GM18951 (cell line): ENCODE data around the gene OPRD1.
"Not testable (repeated sequence)": the region's sequence is repeated elsewhere in the genome, so short reads cannot be mapped to it uniquely, and the experiment has no call there.

Experiments used
- POLR2A ChIP-seq: IDR thresholded peaks from 4 replicates; pipeline ENCODE4 v1.6.1; 2011; ENCODE audit warnings: mild to moderate bottlenecking; ENCODE audit not compliant: insufficient read length, insufficient read depth; ENCODE audit errors: extremely low read depth
- in situ Hi-C: fragments of 300-500 bp; cut with MboI; formaldehyde crosslinking; loops from one replicate; pipeline ENCODE4 v1.12.0; 2022; ENCODE audit warnings: low sequenced_read_pairs, mixed read lengths, inconsistent platforms; ENCODE audit not compliant: unreplicated experiment

Gene OPRD1

DNA sequence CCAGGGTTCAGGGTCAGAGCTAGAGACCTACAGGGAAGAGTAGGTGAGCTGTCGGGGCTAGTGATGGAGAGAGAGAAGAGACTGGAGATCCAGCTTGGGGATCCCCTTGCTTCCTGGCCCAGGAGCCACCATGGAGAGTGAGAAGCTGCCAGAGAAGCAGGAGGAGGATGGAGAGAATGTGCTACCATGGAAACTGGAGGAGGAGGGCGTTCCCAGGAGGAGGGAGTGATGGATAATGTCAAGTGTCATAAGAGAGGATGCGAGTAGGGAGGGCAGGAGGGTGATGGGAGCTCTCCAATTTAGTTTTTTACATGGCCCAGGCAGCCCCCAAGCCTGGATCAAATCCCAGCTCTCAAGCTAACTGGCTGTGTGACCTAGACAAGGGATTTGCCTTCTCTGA lies 55.9 kb downstream of the OPRD1 start:
- TF ChIP-seq POLR2A = no peak
- in situ Hi-C loops = no loop called here

DNA sequence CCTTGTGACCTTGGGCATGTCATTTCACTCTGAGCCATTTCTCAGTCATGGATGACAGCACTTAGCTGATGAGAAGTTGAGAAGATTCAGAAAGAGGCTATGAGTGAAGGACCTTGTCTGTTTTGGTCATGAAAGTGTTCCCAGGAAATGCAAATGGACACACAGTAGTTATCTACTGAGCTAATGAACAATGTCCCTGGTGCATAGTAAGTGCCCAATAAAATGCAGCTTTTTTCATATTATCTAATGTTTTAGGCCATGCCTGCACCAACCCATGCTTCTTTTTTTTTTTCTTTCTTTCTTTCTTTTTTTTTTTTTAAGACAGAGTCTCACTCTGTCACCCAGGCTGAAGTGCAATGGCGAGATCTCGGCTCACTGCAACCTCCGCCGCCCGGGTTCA lies 58.0 kb downstream of the OPRD1 start:
- in situ Hi-C loops = loop anchor here (5.0 kb wide), 1 partner anchor 83 kb away; no protein-coding TSS in a partner anchor
- no peak for TF ChIP-seq POLR2A

DNA sequence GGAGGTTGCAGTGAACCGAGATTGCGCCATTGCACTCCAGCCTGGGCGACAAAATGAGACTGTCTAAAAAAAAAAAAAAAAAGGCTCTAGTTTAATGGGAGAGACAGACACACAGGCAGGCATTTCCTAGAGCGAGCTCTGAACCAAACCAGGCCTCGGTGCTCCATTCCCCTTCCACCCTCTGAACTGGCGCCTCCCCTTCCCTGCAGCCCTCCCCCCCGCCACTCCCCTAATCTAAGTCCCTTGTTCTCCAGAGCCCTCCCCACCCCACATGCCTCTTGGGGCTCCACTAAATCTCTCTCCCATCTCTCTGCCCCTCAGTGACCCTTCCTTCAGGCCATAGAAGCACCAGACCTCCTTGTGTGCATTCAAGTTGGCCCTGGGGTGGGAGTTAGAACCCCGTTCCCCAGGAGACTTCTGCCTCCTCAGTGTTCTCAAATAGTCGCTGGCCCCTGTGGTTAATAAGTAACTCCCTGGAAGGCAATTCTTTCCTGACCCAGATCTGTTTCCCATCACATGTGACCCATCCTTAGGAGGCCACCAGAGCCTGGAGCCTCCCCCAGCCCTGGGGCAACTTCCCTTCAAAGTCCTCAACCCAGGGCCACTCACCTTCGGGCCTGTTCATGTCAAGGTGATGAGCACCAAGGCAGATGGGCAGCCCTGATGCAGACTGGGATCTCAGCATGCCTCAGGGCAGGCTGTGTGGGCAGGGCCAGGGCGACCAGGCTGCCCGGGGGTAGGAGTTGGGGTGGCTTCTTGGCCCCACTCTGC lies 59.8 kb downstream of the OPRD1 start:
- in situ Hi-C loops = loop anchor here (5.0 kb wide), 1 partner anchor 85 kb away; no protein-coding TSS in a partner anchor
- TF ChIP-seq POLR2A = no peak

DNA sequence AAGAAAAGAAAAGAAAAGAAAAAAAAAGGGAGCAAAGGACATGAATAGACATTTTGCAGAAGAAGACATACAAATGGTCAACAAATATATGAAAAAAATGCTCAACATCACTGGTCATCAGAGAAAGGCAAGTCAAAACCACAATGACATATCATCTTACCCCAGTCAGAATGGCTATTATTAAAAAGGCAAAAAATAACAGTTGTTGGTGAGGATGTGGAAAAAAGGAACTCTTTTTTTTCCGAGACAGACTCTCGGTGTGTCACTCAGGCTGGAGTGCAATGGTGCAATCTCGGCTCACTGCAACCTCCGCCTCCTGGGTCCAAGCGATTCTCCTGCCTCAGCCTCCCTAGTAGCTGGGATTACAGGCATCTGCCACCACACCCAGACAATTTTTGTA lies 63.2 kb downstream of the OPRD1 start:
- in situ Hi-C loops = not testable (repeated sequence)

DNA sequence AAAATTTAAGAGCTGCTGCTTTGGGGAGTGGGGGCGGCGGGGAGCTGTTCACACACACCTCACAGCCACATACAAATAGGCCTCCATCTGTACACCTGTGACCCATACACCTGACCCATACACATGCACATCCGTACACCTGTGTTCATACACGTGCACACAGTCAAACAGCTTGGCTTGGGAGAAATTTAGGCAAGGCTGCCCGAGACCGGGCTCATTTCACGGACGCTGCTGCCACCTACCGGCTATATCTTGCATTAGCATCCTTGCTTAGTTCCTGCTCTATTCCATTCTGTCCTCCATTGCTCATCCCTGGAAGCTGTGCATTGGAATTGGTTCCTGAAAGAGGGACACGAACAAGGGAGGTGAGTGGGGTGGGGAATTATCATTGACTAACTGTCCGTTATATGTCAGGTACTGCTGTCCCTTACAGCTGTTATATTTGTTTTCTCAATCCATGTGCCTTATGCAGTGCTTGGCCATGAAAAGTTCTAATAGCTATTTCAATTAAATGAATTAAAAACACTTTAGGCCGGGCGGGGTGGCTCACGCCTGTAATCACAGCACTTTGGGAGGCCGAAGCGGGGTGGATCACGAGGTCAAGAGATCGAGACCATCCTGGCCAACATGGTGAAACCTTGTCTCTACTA lies 65.3 kb downstream of the OPRD1 start:
- in situ Hi-C loops = no loop called here
- no peak for TF ChIP-seq POLR2A

DNA sequence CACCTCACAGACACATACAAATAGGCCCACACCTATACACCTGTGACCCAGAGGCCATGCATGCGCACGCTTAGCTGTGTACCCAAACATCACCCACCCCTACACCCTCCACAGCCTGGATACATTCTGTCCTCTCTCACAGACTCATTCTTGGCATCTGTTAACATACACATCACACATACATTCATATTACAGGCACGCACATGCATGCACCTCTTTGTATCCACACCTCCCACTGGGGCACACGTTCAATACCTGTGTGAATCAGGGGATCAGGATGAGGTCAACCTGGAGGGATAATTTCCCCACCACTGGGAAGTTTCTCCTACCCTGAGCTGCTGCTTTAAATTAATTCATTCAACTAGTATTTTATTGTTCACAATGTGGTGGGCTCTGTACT lies 66.8 kb downstream of the OPRD1 start:
- in situ Hi-C loops = no loop called here
- no peak for TF ChIP-seq POLR2A

DNA sequence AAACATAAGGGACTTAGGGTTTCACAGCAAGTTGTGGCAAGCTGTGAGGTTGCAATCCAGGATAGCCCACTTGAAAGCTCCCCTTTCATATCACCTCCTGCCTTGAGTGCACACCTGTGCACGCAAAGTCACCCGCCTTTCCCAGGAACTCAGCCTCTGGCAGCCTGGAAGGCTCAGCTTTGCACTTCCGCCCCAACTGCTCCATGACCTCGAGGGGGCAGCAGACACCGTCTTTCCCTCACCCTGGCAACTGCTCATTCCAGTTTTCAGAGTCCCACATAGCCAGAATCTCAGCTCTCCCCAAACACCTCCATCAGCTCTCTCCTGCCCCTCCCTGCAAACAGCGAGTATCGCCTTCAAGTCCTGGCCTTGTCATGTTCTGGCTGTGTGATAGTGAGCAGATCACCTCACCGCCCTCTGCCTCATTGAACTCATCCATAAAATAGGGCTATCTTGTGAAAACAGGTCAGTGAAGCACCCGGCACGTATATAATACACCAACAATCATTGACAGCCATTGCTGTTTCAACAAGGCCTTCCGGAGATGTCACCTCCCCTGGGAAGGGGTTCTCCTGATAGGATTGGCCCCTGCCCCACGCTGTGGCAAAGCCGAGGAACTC lies 70.1 kb downstream of the OPRD1 start:
- in situ Hi-C loops = loop anchor here (5.0 to 10.0 kb wide), 2 partner anchors 150 to 313 kb away; no protein-coding TSS in a partner anchor
- no peak for TF ChIP-seq POLR2A

DNA sequence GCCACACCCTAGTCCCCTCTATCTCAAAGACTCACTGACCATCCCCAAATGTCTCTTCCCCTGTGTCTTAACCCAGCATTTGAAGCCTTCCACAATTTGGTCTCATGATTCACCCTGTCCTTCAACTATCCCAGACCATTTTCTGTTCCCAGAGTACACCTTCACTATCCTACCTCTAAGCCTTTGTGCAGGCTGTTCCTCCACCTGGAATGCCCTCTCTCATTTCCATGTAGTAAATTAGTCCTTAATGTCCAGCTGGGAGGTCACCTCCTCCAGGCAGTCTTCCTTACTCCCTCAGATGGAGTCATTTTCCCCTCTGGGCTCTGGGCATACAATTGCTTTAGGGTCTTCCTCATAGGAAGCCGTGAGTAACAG lies 71.3 kb downstream of the OPRD1 start:
- TF ChIP-seq POLR2A = no peak
- in situ Hi-C loops = loop anchor here (5.0 to 10.0 kb wide), 2 partner anchors 149 to 312 kb away; no protein-coding TSS in a partner anchor

DNA sequence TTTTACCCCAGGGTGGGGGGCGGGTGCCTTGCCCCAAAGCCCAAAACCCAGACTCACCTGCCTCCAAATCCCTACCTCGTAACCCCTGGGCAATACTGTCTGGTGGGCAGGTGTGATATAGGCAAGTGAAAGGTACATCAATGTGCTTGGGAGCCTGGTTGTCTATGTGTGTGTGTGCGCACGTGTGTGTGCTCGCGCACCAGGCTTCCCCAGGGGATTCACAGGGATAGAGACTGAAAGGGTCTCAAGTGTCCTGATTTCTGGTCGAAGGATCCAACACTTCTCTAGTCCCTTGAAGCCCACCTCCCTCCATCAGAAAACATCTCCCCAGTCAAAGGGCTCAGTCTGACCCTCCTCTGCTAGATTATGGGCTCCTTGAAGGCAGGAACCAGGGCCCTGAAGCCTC lies 73.5 kb downstream of the OPRD1 start:
- in situ Hi-C loops = loop anchor here (10.0 kb wide), 1 partner anchor 309 kb away; no protein-coding TSS in a partner anchor
- TF ChIP-seq POLR2A = no peak

DNA sequence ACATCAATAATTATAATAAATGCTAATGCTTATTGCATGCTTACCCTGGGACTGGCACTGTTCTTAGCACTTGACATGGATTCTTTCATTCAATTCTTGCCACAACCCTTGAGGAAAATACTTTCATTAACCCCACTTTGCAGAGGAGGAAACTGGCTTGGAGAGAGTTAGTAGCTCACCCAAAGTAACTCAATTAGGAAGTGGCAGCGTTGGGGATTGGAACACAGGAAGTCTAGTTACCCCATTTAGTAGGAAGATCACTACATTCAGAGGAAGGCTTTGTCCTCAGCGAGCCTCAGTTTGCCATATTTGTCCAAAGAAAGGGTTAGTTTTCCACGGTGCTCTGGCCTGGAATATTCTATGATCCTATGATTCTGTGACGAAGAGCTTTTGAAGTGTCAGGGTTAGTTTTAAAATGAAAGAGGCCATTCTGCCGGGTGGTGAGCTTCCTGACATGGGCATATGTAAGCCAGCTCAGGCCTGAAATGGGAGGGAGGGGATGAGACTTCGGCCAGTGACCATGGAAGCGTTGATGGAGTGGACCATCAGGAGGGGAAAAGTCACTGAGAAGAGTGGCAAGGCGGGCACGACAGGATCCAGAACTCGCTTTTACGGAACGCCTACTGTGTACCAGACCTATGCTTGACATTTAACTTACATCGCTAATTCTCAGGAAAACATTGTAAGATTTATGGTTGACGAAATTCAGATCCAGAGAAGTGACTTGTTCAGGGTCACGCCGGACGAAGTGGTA lies 74.2 kb downstream of the OPRD1 start:
- in situ Hi-C loops = loop anchor here (10.0 kb wide), 1 partner anchor 309 kb away; no protein-coding TSS in a partner anchor
- TF ChIP-seq POLR2A = no peak

DNA sequence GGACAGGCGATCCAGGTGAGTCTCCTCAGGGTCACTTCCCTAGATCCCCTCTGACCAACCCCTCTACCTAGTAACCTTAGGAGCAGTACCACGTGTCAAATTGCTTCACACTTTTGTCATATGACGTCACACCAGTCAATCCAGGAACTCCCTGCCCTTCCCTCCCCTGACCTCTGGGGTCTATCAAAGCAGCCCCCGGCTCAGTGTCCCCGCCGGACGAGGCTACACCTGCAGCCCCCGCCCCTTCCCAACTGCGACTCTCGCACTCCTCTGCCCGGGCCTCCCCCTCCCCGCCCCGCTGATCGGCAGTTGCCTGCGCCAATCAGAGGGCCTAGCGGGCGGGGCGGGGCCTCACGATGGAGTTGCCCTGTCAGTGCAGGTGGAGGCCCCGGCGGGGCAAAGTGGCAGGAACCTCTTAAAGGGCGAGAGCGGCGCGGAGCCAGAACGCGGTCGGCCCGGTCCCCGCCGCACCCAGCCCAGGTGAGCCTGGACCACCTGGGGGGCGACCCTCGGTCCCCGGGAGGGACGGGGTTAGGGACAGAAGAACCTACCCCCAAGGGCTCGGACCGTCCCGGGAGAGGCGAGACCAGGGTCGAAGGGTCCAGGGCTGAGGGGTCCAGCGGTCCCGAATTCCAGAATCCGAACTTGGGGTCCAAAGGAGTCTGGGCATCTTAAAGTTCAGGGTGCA lies 74.9 kb downstream of the OPRD1 start:
- peak; percentile 54 for TF ChIP-seq POLR2A
- in situ Hi-C loops = loop anchor here (10.0 kb wide), 1 partner anchor 308 kb away; no protein-coding TSS in a partner anchor

DNA sequence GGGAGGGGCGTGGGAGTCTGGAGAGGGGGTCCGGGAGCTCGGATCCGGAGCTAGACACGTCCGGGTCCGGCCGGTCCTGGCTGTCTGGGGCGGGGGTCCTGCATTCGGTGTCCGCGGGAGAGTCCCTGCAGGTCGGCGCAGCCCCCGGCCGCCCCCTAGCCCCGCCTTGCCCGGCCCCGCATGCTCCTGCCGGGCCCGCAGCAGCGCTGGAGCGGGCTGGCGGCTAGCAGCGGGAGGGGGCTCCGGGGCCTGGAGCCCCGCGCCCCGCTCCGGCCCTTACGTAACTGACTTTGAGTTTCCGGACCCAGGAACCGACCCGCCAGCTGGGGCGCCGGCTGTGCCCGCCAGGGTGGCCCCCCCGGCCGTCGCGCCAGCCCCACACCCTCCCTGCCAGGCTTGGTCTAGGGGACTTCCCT lies 75.5 kb downstream of the OPRD1 start:
- in situ Hi-C loops = loop anchor here (10.0 kb wide), 1 partner anchor 307 kb away; no protein-coding TSS in a partner anchor
- no peak for TF ChIP-seq POLR2A

DNA sequence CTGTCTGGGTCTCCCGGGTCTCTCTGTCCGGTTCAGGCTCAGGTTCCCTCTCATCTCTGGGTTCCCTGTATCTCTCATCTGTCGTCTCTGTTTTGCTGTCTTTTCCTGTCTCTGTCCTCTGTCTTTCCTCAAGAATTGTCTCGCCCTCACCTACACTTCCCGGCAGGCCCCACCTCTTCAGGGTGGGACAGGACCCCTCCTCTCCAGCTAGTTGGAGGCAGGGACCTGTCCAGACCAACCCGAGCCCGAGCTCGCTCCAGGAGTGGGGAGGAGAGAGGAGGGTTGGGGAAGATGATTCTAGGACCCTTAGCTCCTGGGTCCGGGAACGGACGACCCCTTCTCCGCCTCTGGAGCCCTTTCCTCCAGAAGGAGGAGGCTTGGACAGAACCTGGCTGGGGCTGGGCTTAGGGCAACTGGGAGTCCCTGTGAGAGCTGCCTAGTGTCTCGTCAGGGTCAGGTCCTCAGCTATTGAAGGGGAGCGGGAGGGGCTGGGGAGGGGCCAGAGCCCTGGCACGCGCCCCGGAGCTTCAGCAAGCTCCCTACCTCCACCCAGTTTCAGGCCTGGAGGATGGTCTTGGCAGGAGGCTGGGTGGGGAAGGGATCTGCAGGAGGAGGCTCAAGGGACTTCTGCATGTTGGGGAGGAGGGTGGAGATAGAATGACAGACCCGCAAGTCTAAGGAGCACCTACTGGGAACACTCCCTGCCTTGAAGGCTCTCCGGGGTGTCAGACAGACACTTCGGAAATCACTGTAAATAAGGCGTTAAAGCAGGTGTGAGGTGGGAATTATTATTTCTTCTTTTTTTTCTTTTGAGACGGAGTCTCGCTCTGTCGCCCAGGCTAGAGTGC lies 76.1 kb downstream of the OPRD1 start:
- in situ Hi-C loops = loop anchor here (10.0 kb wide), 1 partner anchor 307 kb away; no protein-coding TSS in a partner anchor
- no peak for TF ChIP-seq POLR2A
